ENCODE measurements around the gene TERT.
"Not testable (repeated sequence)": the region's sequence is repeated elsewhere in the genome, so short reads cannot be mapped to it uniquely, and the experiment has no call there.

TERT gene

GRCh38 chr5:1294835-1295649 is at the start of gene TERT:
Gene TERT (minus strand): TSS chr5:1295068. CDS start chr5:1294989, 79 bp downstream.
- DNase-seq (ENCODE audit: low read depth in 2 of 2), result peak; percentile 80

DNA sequence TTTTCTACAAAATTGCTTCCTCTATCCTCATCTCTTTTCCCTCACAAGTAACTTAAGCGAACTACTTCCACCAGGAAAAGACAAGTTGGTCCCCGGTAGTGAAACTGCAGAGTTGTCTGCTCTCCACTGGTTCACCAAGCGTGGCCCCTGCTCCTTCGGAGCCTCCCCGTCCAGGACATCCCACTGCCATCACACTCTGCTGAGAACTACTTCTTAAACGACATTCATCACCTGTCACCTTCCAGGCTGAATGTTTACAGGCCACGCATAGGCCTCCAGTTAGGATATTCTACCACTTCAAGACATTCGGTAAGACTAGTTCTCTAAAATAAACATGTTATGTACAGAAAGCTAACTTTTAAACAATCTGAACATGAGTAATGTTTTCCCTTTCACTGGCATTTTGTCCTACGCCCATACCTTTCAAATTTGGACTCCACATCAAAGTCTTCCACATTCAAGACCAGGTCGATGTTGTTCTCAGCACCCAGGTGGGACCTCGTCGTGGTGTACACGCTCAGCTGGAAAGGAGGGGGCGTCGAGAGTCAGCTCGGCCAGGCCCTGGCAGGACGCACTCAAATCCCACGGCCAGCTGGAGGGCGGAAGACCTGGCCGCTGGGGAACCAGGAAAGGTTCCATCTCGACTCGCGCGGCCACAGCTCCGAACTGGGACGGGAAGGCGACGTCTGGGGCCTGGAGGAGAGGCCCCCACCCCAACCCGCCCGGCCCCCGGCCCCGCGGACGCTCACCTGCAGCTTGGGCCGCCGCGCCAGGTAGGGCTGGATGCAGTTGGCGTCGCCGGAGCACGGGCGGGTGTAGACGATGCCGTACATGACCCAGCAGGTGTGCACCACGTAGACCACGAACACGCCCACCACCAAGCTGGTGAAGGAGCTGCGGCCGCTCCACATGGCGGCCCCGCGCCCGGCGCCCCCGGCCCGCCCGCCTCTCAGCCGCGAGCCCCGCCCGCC is 49.3 kb upstream of the TERT start:
- peak; percentile 8 to 10 for DNase-seq (ENCODE audit: low read depth in 2 of 2)

DNA sequence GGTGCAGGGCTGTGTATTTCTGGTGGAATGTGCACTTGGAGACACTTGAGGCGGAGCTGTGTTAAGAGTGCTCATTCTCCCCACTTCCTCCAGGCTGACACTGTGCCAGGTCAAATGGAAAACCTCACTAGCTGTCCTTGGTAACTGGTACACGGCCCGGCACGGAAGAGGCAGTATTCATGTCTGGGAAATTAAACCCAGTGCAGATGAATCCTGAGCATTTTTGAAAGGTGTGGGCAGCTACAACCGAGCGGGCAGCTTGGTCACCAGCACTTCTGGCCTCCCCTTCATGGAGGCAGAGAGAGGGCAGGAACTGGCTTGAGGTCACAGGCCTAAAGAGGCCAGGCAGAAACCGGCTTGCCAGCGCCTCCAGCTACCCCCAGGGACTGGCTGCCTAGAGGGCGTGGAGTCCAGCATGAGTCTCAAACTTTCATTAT is 48.5 kb upstream of the TERT start:
- no peak for DNase-seq (ENCODE audit: low read depth in 2 of 2)

DNA sequence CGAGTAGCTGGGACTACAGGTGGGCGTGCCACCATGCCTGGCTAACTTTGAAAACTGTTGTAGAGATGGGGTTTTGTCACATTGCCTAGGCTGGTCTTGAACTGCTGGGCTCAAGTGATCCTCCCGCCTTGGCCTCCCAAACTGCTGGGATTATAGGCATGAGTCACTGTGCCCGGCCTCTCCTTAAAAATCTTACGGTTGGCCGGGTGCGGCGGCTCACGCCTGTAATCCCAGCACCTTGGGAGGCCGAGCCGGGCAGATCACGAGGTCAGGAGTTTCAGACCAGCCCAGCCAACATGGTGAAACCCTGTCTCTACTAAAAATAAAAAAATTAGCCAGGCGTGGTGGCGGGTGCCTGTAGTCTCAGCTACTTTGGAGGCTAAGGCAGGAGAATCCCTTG is 47.8 kb upstream of the TERT start:
- DNase-seq (ENCODE audit: low read depth in 2 of 2), result not testable (repeated sequence)

- no peak for DNase-seq (ENCODE audit: low read depth in 2 of 2)
Measured at GRCh38 chr5:1342268-1342667, 47.4 kb upstream of the TERT start.

DNA sequence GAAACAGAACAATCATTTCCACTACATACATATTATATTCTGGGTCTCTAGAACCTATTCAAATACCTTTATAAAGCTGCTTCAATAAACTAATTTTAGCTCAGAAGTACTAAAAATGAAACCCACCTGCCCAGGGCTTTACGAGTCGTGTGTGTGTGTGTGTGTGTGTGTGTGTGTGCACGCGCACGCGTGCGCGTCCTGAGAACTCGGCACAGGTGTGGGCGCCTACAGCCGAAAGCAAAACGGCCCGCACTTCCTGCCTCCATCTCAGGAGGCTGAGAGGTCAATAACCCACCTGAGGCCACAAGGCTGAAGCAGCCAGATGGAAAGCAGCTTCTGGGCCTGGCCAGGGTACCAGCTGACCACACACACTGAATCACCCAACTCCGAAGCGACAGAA is 47.0 kb upstream of the TERT start:
- no peak for DNase-seq (ENCODE audit: low read depth in 2 of 2)

DNA sequence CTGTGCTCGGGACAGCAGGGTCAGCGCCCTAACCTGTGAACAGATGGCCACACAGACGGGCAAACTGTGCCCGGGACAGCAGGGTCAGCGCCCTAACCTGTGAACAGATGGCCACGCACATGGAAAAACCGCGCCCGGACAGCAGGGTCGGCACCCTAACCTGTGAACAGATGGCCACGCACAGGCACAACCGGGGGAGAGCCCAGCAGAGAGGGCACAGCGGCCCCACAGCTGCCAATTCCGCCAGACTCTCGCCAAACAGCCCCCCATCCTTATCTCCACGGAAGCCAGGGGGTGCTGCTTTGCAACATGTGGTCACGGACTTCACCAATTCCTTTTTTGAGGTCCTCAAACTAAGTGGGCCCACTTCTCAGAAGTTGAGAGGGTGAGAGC is 44.9 kb upstream of the TERT start:
- DNase-seq (ENCODE audit: low read depth in 2 of 2), result not testable (repeated sequence)

GRCh38 chr5:1339139-1339817 is 44.4 kb upstream of the TERT start:
- not testable (repeated sequence) for DNase-seq (ENCODE audit: low read depth in 2 of 2)

GRCh38 chr5:1338506-1339070 is 43.7 kb upstream of the TERT start:
- DNase-seq (ENCODE audit: low read depth in 2 of 2), result no peak

- DNase-seq (ENCODE audit: low read depth in 2 of 2), result no peak
Measured at GRCh38 chr5:1338196-1338490, 43.3 kb upstream of the TERT start.

DNA sequence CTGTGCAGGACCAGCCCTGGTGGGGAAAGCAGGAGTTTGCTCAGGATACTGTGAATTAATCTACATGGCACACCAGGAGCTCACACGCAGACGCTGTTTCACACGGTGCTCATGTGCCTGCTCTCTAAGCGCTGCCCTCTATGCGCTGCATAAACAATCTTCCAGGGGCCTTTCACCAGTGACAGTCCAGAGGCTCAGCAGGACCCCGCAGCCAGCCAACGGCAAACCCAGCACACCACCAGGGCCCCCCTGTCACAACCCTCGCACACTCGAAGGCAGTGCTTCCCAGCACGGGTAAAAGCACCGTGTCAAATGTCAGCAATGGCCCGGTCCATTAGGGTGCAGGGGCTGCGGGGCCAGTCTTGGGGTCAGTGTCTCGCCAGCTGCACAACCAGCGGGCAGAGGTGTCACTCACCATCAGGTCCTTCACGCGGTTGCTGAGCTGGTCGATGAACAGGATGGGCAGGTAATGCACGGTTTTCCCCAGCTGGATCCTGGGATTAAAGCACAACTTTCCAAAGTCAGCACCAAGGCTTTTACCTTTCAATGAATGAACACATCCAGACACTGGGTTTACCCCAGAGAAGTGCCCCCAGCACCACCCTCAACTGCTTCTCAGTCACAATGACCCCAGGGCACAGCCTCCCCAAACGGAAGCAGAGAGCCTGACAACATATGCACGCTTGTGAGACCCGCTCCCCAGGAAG is 42.8 kb upstream of the TERT start:
- DNase-seq (ENCODE audit: low read depth in 2 of 2), result no peak

- DNase-seq (ENCODE audit: low read depth in 2 of 2), result no peak
Measured at GRCh38 chr5:1336749-1337488, 42.1 kb upstream of the TERT start.

- DNase-seq (ENCODE audit: low read depth in 2 of 2), result no peak
Measured at GRCh38 chr5:1336106-1336561, 41.3 kb upstream of the TERT start.

GRCh38 chr5:1335540-1336095 is 40.8 kb upstream of the TERT start:
- no peak for DNase-seq (ENCODE audit: low read depth in 2 of 2)

DNA sequence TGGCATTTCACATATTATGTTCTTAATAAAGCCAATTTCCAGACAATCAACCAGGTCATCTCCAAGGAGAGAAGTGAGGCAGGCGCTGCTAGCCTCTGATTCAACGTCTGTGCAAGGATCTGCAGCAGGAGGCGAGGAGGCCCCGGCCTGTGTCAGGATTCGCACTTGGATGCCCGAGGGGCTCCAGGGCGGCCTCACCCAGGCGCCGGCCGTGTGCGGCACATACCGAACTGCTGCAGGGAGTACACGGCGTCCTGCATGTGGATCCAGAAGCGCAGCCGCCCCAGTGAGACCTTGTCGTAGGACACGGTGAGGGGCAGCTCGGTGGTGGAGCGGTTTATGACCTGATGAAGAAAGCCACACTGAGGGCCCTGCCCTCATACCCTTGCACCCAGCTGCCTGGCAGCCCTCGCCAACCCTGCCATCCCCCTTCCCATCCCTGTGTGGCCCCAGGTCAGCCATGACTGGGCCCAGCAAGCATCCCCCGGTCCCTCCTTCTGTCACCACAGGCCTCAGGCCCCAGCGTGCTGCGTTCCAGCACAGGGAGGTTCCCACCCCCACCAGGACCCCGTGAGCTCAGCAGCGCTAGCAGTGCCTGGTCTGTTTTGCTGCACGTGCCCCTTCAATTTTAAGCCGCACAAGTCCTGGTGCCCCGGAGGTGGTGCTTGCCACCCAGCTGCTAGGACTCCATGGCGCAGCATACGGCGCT is 40.1 kb upstream of the TERT start:
- DNase-seq (ENCODE audit: low read depth in 2 of 2), result no peak

GRCh38 chr5:1333986-1334385 is 39.1 kb upstream of the TERT start:
- DNase-seq (ENCODE audit: low read depth in 2 of 2), result no peak

DNA sequence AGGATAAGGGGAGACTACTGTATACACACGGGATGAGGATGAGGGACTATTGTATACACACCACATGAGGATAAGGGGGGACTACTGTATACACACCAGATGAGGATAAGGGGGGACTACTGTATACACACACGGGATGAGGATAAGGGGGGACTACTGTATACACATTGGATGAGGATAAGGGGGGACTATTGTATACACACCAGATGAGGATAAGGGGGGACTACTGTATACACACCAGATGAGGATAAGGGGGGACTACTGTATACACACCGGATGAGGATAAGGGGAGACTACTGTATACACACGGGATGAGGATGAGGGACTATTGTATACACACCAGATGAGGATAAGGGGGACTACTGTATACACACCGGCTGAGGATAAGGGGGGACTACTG is 38.4 kb upstream of the TERT start:
- DNase-seq (ENCODE audit: low read depth in 2 of 2), result not testable (repeated sequence)

GRCh38 chr5:1332461-1333001 is 37.7 kb upstream of the TERT start:
- no peak for DNase-seq (ENCODE audit: low read depth in 2 of 2)

DNA sequence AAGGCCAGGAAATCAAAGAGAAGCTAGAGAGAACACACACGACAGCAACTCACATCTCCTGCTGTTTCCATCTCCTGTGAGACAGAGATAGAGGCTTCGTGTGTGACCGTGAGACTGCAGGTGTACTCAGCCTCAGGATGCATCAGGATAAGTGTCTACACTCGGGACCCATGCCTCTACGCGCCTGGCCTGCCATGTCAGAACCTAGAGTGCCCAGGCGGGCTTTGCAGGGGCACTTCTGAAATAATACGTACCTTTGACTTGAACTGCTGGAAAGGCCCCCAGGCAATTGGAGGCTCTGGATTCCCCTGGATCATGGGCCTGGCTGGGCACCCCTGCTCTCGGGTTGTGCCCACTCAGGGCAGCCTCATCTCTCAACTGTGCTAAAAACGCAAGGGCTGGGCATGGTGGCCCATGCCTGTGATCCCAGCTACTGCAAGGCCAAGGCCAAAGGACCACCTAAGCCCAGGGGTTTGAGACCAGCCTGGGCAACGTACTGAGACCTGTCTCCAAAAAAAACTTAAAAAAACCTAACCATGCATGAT is 37.1 kb upstream of the TERT start:
- no peak for DNase-seq (ENCODE audit: low read depth in 2 of 2)
